ENCODE results near the gene MCM3AP.
"Not testable (repeated sequence)": the region's sequence is repeated elsewhere in the genome, so short reads cannot be mapped to it uniquely, and the experiment has no call there.

The MCM3AP gene

DNA sequence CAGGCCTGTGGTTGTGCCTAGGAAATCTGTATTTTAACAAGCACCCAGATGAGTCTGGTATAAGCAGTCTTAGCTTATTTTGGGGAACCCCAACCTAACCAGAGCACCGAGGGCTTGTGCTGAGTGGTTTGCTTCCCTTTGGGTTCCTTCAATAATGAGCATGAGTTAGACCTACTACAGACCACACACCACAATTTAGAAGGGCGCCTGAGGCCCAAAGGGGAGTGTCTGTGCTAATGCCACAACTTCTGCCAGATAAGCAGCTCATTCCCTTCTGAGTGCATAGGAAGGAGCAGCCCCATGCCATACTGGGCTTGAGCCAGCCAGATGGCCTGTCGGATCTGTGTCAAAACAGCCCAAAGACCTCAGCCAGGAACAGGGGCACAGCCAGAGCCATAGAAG is 41.5 kb downstream of the MCM3AP start:
- DNase-seq (ENCODE audit: low read depth, low spot score), result no peak

DNA sequence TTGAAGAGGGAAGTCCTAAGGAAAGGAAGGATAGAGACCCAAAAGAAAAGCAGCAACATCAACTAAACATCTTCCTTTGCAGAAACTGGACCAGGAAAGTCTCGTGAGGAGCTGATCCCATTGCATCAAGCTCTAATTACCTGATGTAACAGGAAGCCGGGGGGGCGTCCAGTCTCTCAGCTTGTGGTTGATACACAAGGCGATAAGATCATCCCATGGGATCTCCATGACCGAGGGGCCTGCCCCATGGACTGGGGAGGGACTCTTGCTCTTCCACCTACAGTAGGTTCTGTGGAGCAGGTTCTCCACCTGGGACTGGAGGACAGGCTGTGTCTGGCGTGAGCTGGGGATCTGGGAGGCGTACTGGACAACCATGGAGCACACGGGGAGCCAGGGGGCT is 42.1 kb downstream of the MCM3AP start:
- DNase-seq (ENCODE audit: low read depth, low spot score), result no peak

GRCh38 chr21:46241577-46241976 is 43.8 kb downstream of the MCM3AP start:
- not testable (repeated sequence) for DNase-seq (ENCODE audit: low read depth, low spot score)

DNA sequence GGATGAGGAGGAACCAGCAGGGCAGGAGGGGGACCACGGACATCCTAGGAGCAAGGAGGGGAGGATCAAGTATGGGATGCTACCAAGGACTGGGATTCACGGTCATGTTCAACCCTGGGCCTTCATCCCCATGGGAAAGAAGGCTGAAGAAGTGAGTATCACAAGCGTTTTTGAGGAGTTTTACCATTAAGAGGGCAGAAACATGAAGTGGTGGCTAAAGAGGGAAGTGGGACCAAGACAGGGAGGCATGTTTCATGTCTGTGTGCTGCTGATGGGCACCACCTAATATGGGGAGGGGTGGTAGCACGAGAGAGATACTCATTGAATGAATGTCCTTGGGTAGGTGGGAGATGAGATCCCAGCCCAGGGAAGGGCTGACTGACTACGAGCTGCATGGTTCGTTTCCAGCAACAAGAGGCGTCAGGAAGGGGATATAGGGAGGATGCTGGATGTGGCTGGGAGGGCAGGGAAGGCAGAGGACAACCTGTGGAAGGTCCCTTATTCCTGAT is 45.5 kb downstream of the MCM3AP start:
- DNase-seq (ENCODE audit: low read depth, low spot score), result no peak

DNA sequence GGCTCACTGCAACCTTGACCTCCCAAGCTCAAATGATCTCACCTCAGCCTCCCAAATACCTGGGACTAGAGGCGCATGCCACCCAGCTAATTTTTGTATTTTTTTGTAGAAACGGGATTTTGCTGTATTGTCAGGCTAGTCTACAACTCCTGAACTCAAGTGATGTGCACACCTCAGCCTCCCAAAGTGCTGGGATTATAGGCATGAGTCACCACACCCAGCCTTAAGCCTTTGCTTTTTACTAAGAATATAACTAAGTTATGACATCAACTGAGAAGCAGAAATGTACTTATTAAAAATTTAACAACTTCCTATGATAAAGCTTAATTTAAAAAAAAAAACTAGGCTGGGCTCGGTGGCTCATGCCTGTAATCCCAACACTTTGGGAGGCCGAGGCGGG is 47.9 kb downstream of the MCM3AP start:
- no peak for DNase-seq (ENCODE audit: low read depth, low spot score)

DNA sequence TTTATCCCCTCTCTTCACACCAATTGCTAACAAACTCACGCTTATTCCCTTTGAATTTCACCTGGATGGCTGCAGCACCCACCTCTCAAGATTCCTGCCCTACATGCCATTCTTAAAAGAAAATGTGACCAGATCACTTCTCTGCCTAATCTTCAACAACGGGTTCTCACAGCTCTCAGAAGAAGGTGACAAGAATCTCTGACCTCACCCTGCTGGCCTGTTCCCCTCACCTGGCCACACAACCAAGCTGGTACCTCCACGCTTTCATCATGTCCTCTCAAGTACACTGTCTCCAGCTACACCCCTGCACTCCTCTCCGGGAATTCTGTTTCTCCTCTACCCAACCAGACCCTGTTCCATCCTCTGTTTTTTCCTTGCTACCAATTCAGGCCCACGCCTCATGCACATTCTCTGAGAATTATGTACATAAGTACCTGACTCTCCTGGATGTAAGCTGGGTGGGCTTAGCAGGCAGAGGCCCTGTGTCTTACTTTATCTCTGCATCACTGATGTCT is 50.9 kb downstream of the MCM3AP start:
- no peak for DNase-seq (ENCODE audit: low read depth, low spot score)

GRCh38 chr21:46229923-46230260 is 55.5 kb downstream of the MCM3AP start:
- no peak for DNase-seq (ENCODE audit: low read depth, low spot score)

GRCh38 chr21:46229133-46229922 is 56.1 kb downstream of the MCM3AP start:
- DNase-seq (ENCODE audit: low read depth, low spot score), result no peak

DNA sequence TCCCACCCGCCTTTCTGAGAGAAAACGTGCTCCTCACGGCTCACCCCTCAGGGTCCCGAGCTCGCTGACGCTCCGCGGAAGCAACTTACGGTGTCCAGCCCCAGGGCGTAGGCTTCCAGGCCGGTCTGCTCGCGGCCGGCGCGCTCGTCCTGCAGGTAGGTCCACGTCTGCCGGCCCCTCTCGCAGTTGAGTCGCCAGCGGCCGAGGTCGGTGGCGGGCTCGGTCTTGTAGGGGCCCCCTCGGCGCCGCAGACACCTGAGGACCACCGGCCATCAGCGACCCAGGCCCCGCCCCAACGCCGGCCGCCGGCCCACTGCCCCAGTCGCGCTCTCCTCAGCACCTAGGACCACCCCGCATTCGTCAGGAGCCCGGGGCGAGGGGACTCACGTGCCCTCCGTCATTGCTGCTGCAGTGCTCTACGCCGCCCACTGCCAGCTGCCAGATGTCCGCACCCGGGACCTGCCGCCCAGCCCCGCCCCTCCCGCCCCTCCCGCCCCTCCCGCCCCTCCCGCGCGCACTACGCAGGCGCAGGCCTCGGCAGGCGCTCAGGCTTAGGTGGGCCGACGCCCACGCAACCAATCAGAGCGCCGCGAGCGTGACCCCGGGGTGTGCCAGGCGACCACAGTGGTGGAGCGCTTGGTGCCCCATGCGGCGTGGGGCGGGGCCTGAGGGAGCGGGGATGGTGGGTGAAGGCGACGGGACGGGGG is 56.9 kb downstream of the MCM3AP start, which contains the start of gene LSS:
TSS of gene LSS (minus strand) at position 430 of the 707 bp plus-strand sequence. CDS start at position 401, 29 bp downstream.
- peak; percentile 95 for DNase-seq (ENCODE audit: low read depth, low spot score)

- no peak for DNase-seq (ENCODE audit: low read depth, low spot score)
Measured at GRCh38 chr21:46227811-46228344, 57.5 kb downstream of the MCM3AP start.

GRCh38 chr21:46226920-46227599 is 58.4 kb downstream of the MCM3AP start:
- no peak for DNase-seq (ENCODE audit: low read depth, low spot score)

DNA sequence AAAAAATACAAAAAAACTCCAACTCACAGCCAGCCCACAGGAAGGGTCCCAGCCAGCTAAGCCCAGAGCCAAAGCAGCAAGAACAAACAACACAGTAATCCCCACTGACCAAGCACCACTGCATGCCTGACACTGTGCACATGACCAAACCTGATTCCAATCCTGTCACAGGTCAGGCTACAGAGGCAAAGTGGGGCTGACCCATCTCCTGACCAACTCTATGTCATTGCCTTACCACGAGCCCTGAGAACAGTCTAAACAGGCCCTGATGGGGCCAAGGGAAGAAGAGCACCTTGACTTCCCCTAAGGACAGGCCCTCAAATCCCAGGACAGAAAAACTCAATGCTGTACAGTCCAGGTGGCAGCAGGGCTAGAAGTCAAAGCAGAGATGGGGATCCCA is 59.3 kb downstream of the MCM3AP start:
- no peak for DNase-seq (ENCODE audit: low read depth, low spot score)

GRCh38 chr21:46223661-46224060 is 61.8 kb downstream of the MCM3AP start:
- not testable (repeated sequence) for DNase-seq (ENCODE audit: low read depth, low spot score)

DNA sequence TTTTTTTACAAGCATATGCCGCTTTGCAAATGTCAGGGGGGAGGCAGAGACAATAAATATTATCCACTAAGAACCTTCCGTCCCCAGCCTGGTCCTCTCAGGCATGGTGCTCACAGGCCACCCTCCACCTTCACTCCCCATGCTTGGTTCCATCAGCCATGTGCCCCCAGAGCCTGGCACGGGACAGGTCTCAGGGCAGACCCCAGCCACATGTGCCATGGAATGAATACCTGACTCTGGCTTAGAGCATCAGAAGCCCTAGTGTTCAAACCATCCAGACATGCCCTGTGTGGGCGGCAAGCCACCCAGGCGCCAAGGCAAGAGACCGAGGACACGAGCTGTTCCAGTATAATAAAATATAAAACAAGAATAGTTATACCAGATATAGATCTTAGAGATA is 62.2 kb downstream of the MCM3AP start:
- no peak for DNase-seq (ENCODE audit: low read depth, low spot score)

DNA sequence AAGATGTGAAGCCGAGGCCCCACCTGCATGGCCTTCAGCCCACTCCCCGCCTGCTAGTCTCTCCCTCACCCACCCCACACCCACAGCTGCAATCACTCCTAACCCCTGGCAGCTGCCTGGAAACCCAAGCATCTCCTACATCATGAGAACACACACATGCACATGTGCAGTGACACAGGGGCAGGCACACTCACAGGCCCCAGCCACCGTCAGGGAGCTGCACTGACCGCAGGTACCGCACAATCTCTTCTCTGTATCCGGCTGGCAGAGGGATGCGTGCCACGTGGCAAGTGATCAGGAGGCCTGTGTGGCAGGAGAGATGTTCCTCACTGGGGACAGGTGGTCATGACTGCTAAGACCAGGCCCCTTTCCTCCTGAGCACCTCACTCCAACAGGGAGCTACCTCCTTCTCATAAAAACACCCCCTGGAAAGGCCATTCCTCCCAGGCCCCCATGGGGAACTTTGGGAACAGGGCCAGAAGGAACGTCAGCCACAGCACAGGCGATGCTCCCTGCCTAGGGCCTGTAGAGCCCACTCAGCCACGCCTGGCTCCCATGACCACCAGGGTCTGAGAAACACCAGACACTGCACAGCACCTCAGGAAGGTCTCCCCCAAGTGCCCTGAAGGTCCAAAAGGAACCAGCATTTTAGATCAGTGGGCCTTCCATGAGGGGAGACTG is 62.8 kb downstream of the MCM3AP start:
- no peak for DNase-seq (ENCODE audit: low read depth, low spot score)

- DNase-seq (ENCODE audit: low read depth, low spot score), result no peak
Measured at GRCh38 chr21:46221664-46222435, 63.6 kb downstream of the MCM3AP start.

- DNase-seq (ENCODE audit: low read depth, low spot score), result no peak
Measured at GRCh38 chr21:46220847-46221246, 64.6 kb downstream of the MCM3AP start.

DNA sequence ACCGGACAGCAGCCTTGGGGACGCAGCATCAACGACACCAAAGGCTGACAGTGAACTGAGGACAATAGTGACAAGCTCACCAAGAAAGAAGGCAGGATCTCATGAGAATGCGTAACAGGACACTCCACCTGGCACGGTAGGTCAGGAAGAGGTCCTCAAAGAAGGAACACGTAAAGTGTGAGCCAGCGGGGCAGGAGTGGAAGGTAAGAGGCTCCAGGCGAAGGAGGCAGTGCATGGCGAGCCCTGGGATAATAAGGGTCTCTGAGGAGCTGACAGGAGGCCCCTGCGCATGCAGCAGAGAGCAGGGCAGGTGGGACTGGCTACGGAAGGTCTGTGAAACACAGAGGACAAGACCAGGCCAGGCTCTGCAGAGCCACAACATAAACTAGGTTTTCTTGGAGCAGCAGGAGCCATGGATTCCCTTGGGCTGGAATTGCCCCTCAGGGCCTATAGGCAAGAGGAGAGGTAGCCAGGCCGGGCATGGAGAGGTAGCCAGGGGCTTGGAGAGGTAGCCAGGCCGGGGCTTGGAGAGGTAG is 65.1 kb downstream of the MCM3AP start:
- no peak for DNase-seq (ENCODE audit: low read depth, low spot score)

GRCh38 chr21:46219591-46220239 is 65.7 kb downstream of the MCM3AP start:
- DNase-seq (ENCODE audit: low read depth, low spot score), result no peak

Data from brain pericyte (primary cell).